Left hindlimb (tissue), 1 donor: ENCODE measurements around the gene KAT7.
A peak's percentile ranks its signal among the peaks of the same experiment; 100 is the strongest.

Source experiments
- DNase-seq: peaks from one replicate; pipeline ENCODE4 v3.0.0-alpha.2; 2018

The KAT7 gene

GRCh38 chr17:49843774-49844350 is 55.4 kb downstream of the KAT7 start:
- no peak for DNase-seq

GRCh38 chr17:49845321-49845720 is 56.8 kb downstream of the KAT7 start:
- DNase-seq: peak; percentile 80

GRCh38 chr17:49846938-49847712 is 58.6 kb downstream of the KAT7 start:
- DNase-seq: no peak

DNA sequence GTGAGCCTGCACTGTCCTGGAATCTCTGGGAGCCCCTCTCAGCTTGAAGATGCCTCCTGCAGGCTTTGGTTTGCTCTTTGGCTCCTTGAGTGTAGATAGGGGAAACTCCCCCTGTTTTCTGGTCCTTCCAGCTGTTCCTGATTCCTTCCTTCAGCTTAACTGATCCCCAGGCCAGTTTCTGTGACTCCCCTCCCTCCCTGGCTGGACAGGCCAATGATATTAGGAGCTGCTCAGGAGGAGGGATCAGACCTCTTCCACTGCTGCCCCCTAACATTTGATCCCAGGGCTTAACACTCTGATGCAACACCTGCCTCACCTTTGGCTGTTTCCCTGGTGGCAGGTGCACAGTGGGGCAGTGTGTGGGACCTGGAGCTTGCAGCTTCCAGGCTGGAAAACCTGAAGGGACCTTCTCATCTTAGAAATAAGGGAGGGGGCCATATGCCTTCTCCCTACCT is 59.6 kb downstream of the KAT7 start, which contains the start of gene TAC4:
Gene TAC4 (minus strand): TSS at position 51 of the 455 bp plus-strand sequence. CDS start 52 bp downstream, outside the sequence.
- no peak for DNase-seq

DNA sequence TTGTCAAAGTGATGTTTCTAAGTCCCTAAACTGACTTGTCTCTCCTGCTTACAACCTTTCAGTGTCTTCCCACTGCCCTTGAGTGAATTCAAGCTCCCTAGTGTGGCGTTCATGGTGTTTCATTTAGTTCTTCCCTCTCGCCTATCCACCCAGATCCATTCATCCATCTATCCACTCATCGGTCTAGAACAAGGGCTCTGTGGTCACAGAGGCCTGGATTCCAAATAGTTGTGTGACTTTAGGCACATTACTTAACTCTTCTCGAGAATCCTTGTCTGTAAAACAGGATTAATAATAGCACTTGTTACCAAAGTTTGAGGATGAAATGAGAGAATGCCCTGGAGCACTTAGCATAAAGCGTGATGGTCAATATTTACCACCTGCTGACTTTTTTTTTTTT is 60.3 kb downstream of the KAT7 start:
- DNase-seq: no peak

GRCh38 chr17:49850218-49850610 is 61.7 kb downstream of the KAT7 start:
- DNase-seq: no peak

GRCh38 chr17:49850772-49851386 is 62.4 kb downstream of the KAT7 start:
- peak; percentile 66 for DNase-seq

DNA sequence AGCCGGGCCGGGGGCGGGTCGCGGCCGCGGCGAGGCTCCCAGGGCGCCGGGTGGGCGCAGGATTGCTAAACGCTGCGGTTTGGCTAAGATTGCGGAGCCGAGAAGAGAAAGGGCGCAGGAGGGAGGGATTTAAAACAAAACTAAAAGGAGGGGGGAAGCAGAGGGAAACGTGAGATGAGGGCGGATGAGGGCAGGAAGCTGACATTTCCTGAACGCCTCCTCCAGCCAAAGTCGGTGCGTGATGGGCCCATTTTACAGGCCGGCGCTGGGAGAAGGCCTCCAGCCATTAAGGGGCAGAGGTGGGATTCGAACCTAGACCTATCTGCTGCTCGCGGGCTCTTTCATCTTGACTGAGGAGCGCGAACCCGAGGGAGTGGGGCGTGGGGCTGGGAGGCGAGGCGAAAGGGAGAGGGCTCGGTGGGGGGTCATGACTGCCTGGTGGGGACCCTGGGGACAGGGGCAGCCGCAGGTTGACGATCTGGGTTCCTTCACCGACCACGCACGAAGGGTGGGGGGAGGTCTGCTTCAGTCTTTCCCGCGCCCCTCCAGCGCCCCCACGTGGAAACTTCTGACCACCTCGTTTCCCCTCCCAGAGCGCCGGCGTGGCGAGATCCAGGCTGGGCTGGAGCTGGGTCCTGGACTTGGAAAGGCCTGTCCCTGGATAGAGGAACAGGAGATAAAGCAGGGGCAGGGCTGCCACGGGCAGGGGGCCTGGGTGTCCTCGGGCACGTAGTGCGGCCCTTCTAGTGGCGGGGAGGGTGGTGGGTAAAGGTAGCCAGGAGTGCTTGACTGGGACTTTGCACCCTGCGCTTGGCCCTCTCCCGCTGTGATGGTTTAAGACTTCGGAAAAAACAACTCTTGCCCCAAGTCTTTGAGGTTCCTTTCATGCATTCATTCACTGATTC is 63.2 kb downstream of the KAT7 start:
- peak; percentile 80 for DNase-seq

DNA sequence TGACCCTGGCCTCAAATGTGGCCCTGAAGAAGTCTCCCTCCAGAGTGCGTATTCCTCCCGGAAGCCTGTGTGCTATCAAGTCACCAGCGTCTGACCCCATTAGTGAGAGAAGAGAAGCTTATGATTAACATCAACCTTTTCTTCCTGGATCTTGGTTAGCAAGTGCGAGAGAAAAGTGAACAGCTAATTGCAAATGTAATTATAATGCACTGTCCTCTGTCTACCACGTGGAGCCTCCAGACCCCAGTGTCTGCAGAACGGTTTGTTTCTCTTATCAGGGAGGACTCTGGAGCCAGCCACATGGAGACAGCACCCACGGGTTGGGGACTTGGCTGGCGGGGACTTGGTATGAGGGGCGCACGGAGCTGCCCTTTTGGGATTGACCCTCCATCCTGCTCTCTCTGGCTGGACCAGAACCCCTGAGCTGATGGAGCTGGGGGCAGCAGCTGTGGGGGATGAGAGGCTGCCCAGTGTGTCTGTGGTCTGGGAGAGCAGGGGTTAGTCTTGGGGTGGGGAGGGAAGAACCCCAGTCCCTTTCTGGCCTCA is 65.1 kb downstream of the KAT7 start:
- DNase-seq: no peak

DNA sequence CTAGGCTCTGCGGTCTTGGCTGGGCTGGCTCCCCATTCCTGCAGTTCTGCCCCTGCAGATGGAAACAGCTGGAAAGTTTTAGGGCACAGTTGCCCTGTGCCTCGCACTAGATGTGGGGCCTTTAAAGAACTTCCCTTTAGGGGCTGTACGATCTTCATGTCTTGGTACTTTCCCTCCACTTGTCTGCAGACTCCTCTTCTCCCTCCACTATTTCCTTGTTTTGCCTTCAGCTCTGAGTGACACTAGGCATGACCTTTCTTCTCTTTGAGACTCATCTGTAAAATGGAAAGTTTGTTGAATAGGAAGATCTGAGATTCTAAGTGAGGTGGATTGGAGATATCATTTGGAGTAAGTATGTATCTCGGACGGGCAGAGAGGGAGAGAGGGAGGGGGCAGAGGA is 65.6 kb downstream of the KAT7 start:
- DNase-seq: no peak

DNA sequence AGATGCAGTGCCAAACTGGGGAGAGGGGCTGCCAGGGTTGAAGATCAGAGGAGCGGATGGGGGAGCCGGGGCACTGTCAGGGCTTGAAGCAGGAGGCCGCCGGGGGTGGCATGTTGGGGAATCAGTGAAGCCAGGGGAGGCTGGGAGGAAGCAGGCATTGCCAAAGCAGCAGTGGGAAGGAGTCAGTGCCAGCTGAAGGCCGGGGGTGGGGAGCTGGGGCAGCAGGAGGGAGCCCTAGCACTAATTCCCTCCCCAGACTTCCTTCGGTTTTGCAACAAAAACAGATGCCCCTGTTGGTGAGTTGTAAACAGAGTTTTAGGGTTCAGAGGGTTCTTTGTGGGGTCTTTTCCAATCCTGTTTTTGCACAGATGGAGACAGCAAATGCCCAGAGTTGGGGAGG is 70.3 kb downstream of the KAT7 start:
- no peak for DNase-seq

- DNase-seq: no peak
Measured at GRCh38 chr17:49859991-49860953, 71.8 kb downstream of the KAT7 start.

DNA sequence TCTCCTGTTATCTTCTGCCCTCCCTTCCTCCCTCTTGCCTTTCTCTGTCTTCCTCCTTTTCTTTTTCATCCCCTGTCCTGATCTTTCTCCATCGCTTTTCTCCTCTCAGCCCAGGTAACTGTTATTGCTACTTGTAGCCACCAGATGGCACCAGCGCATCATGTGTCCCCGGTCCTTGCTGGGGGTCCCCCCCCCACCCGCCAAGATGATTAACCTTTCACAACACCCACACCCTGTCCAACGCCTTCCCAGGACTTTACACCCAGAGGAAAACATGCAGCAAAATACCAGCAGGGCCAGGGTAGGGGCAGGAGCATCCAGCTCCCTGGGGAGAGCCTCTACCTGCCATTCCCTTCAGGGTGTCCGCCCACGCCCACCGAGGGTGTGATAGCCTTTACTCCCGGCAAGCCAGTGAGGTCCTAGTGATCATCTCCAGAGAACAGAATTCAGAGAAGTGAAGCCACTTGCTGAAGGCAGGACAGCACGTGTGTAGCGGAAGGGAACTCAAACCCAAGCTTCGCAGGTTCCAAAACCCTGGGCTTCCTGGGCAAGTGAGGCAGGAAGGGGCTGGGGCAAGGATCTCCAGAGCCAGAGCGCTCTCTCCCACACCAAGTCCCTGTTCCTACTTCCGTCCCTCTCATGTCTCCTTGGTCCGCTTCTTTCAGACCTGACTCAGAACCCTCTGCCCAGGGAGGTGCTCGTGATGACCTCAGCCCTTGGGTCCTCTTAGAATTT is 72.8 kb downstream of the KAT7 start:
- no peak for DNase-seq

GRCh38 chr17:49862781-49863331 is 74.4 kb downstream of the KAT7 start:
- peak; percentile 81 for DNase-seq

- no peak for DNase-seq
Measured at GRCh38 chr17:49866019-49866380, 77.5 kb downstream of the KAT7 start.

DNA sequence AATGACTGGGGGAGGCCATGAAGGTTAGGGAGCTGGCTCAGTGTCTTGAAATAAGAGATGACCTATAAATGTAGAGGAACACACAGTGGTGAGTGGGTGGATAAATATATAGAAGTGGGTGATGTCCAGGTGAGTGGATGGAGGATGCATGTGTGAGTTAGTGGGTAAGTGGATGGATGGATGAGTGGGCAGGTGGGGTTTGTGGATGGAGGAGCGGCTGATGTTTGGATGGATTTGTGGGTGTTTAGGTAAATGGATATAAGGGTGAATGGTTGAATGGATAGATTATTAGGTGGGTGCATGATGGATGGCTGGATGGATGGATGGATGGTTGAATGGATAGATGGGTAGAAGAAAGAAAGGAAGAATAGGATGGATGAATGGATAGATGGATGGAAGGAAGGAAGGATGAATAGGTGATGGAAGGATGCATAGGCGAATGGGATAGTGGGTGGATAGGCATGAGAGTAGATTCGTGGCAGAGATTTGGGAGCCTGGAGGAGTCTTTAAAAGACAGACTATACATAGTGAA is 78.5 kb downstream of the KAT7 start:
- no peak for DNase-seq

DNA sequence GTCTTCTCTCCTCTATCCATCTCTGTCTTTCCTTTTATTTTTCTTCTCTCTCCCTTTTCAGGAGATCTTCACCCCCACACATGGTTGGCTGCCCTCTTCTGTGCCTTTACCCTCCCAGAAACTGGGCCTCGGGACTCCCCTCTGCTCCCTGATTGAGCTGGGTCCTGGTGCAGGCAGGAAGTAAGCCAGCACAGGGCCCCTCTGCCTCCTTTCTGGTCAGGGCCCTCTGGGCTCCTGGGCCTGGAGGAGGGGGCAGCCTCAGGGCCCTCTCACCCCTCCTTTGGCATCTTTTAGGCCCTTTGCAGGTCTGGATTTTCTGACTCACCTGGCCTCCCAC is 80.5 kb downstream of the KAT7 start:
- DNase-seq: no peak

DNA sequence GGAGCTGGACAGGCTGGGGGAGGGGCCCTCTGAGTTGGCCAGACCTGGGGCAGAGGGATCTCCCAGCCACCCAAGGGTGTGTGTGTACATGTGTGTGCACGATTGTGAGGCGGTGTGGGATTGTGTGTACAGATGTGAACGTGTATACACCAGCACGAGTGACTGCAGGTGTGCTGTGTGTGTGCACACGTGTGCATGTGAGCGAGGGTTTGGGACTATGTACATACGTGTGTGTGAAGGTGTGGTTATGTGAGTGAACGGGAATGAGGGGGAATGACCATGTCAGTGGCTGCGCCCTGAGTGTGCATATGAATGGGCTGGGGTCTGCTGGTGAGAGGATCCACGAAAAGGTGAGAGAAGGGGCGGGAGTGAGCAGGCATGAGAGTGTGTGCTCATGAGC is 81.8 kb downstream of the KAT7 start:
- no peak for DNase-seq

DNA sequence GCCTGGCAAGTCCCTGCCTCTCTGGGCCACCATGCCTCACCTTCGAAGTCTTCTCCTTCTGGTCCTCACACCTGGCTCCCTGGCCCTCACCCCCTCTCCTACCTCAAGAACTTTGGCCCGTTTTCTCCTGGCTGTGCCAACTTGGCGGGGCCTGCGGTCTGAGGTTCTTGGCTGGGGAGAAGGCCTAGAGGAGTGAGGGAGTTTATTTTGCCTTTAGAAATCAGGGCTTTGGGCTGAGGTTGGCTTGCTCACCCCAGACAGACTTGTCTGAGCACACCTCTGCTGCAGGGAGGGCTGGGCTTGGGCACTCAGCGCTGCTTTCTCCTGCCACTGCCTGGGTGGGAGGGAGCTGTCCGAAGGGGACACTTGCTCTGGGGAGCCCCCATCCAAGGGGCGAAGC is 82.7 kb downstream of the KAT7 start:
- DNase-seq: no peak

DNA sequence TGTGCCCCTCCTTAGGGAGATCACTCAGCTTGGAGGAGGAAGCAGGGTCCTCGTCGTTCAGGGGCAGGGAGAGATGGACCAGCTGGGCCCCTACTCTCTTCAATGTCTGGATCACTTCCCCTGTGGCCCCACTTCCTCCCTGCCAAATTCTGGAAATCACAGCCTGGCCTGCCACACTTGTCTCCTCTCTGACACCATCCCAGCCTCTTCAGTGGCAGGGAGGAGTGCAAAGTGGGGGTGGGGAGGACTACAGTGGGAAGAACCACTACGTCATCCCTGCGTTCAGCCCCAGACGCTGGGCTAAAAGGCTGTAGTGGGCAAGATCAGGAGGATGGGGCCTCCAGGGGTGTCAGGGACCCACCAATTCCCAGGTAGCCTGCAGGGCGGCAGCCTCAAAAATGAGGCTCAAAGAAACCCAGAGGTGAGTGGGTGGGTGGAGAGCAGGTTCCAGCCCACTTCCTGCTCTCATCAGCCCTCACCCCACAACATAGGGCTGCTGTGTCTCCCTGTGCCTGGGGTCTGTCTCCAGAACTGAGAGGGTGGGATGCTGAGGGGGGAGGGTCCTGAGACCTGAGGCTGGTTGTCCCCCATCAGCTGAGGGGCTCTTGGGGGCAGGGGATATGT is 84.4 kb downstream of the KAT7 start:
- DNase-seq: no peak
